LNCaP clone FGC (cell line): ENCODE measurements around the gene TMEM8B.
A peak's percentile ranks its signal among the peaks of the same experiment; 100 is the strongest.

Experiments
- DNase-seq: peaks from one replicate; pipeline ENCODE4 v3.0.0-alpha.2; 2011; ENCODE audit warnings: low read depth
- H3K4me3 ChIP-seq: 2 replicates; pipeline ENCODE4 v1.5.1; 2011; ENCODE audit warnings: mild to moderate bottlenecking, low read depth, low read length, control low read depth
- TF ChIP-seq, protein P1 (sequence below): IDR thresholded peaks from 2 replicates; pipeline ENCODE4 v1.5.1; 2012; ENCODE audit warnings: mild to moderate bottlenecking; ENCODE audit not compliant: control insufficient read depth, insufficient read depth; ENCODE audit errors: extremely low read depth

The TMEM8B gene

DNA sequence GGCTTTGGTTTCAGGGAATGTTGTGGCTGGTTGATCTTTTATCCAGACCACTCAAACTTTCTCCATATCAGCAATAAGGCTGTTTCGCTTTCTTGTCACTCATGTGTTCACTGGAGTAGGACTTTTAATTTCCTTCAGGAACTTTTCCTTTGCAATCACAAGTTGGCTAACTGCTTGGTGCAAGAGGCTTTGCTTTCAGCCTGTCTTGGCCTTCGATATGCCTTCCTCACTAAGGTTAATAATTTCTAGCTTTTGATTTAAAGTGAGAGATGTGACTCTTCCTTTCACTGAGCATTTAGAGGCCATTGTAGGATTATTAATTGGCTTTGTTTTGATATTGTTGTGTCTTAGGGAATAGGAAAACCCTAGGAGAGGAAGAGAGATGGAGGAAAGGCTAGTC lies 70.0 kb downstream of the TMEM8B start:
- no peak for DNase-seq
- TF ChIP-seq, protein P1, sequence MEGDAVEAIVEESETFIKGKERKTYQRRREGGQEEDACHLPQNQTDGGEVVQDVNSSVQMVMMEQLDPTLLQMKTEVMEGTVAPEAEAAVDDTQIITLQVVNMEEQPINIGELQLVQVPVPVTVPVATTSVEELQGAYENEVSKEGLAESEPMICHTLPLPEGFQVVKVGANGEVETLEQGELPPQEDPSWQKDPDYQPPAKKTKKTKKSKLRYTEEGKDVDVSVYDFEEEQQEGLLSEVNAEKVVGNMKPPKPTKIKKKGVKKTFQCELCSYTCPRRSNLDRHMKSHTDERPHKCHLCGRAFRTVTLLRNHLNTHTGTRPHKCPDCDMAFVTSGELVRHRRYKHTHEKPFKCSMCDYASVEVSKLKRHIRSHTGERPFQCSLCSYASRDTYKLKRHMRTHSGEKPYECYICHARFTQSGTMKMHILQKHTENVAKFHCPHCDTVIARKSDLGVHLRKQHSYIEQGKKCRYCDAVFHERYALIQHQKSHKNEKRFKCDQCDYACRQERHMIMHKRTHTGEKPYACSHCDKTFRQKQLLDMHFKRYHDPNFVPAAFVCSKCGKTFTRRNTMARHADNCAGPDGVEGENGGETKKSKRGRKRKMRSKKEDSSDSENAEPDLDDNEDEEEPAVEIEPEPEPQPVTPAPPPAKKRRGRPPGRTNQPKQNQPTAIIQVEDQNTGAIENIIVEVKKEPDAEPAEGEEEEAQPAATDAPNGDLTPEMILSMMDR: no peak
- no peak overlapping the region for H3K4me3 ChIP-seq

DNA sequence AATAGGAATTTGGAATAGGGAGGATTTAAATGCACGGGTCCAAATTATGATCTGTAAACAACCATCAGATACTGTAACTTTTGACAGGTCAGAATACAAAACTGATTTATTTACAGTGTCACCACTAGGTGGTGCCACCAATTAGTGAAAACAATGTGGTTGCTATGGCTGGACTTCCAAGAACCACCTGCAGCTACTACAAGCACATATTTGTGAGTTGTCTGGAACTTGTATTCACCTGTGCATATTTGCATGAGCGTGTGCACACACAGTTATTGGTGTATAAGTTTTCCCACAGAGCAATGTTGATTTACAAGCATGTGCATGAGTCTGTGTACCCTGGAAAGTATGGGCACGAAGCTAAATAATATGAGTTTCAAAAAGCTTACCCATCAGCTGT lies 74.0 kb downstream of the TMEM8B start:
- DNase-seq: peak; percentile 67
- TF ChIP-seq, protein P1: peak; percentile 77
- H3K4me3 ChIP-seq: no peak overlapping the region

DNA sequence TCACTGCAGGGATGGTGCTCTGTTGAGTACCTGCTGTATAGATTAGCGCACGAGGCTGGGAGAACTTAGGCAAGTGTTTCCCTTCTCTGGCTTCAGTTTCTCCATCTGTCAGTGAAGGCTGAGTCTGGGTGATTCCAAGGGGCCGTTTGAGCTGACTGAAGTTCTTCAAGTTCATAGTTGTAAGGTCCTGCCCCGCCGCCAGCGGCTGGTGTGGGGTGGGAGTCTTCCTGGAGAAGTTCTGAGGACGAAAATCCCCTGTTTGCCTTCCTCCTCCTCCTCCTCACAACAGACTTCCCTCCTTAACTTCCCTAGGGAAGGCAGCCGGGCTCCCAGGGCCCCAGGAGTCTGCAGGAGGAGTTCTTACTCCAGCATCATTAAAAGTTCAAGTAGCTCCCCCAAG lies 75.3 kb downstream of the TMEM8B start:
- no peak for DNase-seq
- TF ChIP-seq, protein P1: no peak
- H3K4me3 ChIP-seq: no peak overlapping the region

- DNase-seq: no peak
- TF ChIP-seq, protein P1: no peak
- H3K4me3 ChIP-seq: no peak overlapping the region
Observed at GRCh38 chr9:35905051-35905781, 76.2 kb downstream of the TMEM8B start.

DNA sequence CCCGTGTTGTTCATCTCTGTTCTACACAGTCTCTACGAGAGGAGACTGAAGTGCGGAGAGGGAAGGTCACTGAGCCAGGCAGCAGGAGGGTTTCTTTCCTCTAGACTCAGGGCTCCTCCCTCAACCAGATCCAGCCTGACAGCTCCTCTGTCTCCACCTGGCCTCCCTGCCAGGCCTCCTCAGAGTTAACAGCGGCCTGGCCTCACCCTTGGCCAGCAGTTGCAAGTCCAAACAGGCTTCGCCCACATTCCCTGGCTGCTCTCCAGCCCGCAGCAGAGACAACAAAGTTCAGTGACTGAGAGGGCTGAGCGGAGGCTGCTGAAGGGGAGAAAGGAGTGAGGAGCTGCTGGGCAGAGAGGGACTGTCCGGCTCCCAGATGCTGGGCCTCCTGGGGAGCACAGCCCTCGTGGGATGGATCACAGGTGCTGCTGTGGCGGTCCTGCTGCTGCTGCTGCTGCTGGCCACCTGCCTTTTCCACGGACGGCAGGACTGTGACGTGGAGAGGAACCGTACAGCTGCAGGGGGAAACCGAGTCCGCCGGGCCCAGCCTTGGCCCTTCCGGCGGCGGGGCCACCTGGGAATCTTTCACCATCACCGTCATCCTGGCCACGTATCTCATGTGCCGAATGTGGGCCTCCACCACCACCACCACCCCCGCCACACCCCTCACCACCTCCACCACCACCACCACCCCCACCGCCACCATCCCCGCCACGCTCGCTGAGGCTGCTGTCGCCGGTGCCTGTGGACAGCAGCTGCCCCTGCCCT lies 77.1 kb downstream of the TMEM8B start, which contains the start of gene HRCT1:
Gene HRCT1 (plus strand): TSS at position 291 of the 768 bp plus-strand sequence. CDS start 86 bp downstream, at position 377.
- DNase-seq: no peak
- TF ChIP-seq, protein P1: no peak
- no peak within 1 kb of the TSS for H3K4me3 ChIP-seq

DNA sequence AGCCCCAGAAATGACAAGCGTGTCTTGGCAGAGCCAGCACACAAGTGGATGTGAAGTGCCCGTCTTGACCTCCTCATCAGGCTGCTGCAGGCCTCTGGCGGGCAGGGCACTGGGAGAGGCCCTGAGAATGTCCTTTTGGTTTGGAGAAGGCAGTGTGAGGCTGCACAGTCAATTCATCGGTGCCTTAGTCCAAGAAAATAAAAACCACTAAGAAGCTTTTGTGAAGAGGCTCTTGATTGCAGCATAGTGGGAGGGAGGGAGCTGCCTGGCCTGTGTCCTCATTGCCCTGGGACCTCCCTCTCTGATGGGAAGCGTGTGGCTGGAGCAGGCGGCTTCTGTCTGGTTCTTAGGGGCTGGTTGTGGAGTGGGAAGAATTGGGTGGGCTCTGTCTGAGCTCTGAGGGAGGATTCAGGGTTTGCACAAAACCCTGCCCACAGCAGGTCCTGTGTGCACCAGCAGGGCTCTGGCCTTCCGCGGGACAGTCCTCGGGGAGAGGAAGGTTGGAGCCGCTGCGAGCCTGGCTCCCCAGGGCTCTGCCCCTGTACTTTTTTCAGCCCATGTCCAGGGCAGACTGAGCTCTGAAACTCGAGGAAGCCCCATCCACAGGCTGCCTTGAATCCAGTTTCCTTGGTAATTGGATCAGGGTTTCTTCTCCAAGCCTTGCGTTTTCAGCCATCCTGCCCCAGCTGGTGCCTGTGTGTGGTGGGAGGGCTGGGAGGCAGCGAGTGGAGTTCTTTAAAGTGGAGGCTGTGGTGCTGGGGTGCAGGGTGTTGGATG lies 78.1 kb downstream of the TMEM8B start:
- DNase-seq: no peak
- TF ChIP-seq, protein P1: no peak
- no peak overlapping the region for H3K4me3 ChIP-seq
